Activated B cell treated with CpG ODN at 0.5 μM for 24 hours (primary cell): ENCODE data around the gene L3MBTL4. TPM values are rescaled to one million over a fixed set of nuclear protein-coding genes. Genes with fewer than 3 reads are reported as not detected.

Experiments
- ATAC-seq: fragments of 200-7000 bp; cut with Tn5 transposase; one replicate; pipeline ENCODE4 v1.10.0; 2021; ENCODE audit warnings: low read depth, mild to moderate bottlenecking, moderate library complexity
- CTCF ChIA-PET: fragments of 350-600 bp; sonication (Branson Sonifier 250); formaldehyde crosslinking; loops from one replicate; lab custom pipeline; 2021; ENCODE audit warnings: antibody characterized with exemption; lab: Charles Lee
- POLR2A ChIA-PET: fragments of 350-600 bp; sonication (Branson Sonifier 250); formaldehyde crosslinking; loops from one replicate; lab custom pipeline; 2021; ENCODE audit warnings: antibody characterized with exemption; lab: Charles Lee
- DNase-seq: peaks from one replicate; pipeline ENCODE4 v3.0.0; 2022
- H3K27ac Mint-ChIP-seq: one replicate; pipeline ENCODE4 v1.8.0; 2020; ENCODE audit warnings: mixed read lengths
- H3K27me3 Mint-ChIP-seq: one replicate; pipeline ENCODE4 v1.8.0; 2021; ENCODE audit warnings: mixed read lengths
- H3K36me3 Mint-ChIP-seq: one replicate; pipeline ENCODE4 v1.8.0; 2021; ENCODE audit warnings: low read depth, mixed read lengths
- H3K4me1 Mint-ChIP-seq: one replicate; pipeline ENCODE4 v1.8.0; 2021; ENCODE audit warnings: mixed read lengths
- H3K4me3 Mint-ChIP-seq: one replicate; pipeline ENCODE4 v1.8.0; 2020; ENCODE audit warnings: mild to moderate bottlenecking, mixed read lengths
- H3K9me3 Mint-ChIP-seq: one replicate; pipeline ENCODE4 v1.8.0; 2020; ENCODE audit warnings: mixed read lengths
- CTCF ChIP-seq: fragments of 200-600 bp; IDR thresholded peaks from one replicate; pipeline ENCODE4 v1.8.0; 2022; ENCODE audit warnings: antibody characterized with exemption, mild to moderate bottlenecking
- intact Hi-C: fragments of 100-400 bp; cut with micrococcal nuclease; formaldehyde crosslinking; loops from one replicate; pipeline ENCODE4 v1.15.1; 2024
- total RNA-seq: library from RNA; stranded (reverse); gene quantifications from 2 replicates; pipeline ENCODE4 v1.2.3, GENCODE V29; 2022

Gene L3MBTL4
- 10.6 and 12.3 TPM in 2 replicates for total RNA-seq

- peak within 1 kb of the TSS; percentile 83 for H3K27ac Mint-ChIP-seq
- DNase-seq (no peak), ATAC-seq (peak; percentile 65)
- TF ChIP-seq CTCF = no peak
- H3K4me1 Mint-ChIP-seq = peaks cover 30% of the 10 kb centered on the region
- no peaks in the 10 kb centered on the region for H3K9me3 Mint-ChIP-seq
- ChIA-PET POLR2A (no interaction called here), CTCF (no interaction called here)
- intact Hi-C loops = loop anchor here (2.0 to 10.0 kb wide), 3 partner anchors 440 to 1180 kb away; partner anchors contain the start of gene ZBTB14
- H3K4me3 Mint-ChIP-seq = peak within 1 kb of the TSS; percentile 85
- H3K27me3 Mint-ChIP-seq = peaks cover 8% of the 10 kb centered on the region
- peaks cover 3% of the 10 kb centered on the region for H3K36me3 Mint-ChIP-seq
Measured at GRCh38 chr18:6414723-6415417, at the start of gene L3MBTL4. L3MBTL4 (minus strand) TSS chr18:6414911; CDS start chr18:6311625, 103,286 bp downstream.

GRCh38 chr18:6452194-6452593 lies 37.5 kb upstream of the L3MBTL4 start:
- no peaks in the 10 kb centered on the region for H3K36me3 Mint-ChIP-seq
- ChIA-PET CTCF (no interaction called here), POLR2A (no interaction called here)
- H3K27me3 Mint-ChIP-seq = peaks cover 3% of the 10 kb centered on the region
- no peak for TF ChIP-seq CTCF
- DNase-seq (no peak), ATAC-seq (no peak)
- intact Hi-C loops = no loop called here
- H3K27ac Mint-ChIP-seq = no peak overlapping the region
- H3K4me1 Mint-ChIP-seq = no peaks in the 10 kb centered on the region
- H3K9me3 Mint-ChIP-seq = no peaks in the 10 kb centered on the region
- no peak overlapping the region for H3K4me3 Mint-ChIP-seq

GRCh38 chr18:6449213-6449612 lies 34.5 kb upstream of the L3MBTL4 start:
- no peak for TF ChIP-seq CTCF
- POLR2A ChIA-PET = interaction anchor here (0.7 kb wide), 1 partner anchor 574 kb away, joined by 7 read pairs; no protein-coding TSS in a partner anchor
- no peaks in the 10 kb centered on the region for H3K9me3 Mint-ChIP-seq
- CTCF ChIA-PET = no interaction called here
- ATAC-seq (no peak), DNase-seq (no peak)
- intact Hi-C loops = no loop called here
- no peaks in the 10 kb centered on the region for H3K4me1 Mint-ChIP-seq
- H3K4me3 Mint-ChIP-seq = no peak overlapping the region
- no peak overlapping the region for H3K27ac Mint-ChIP-seq
- H3K36me3 Mint-ChIP-seq = no peaks in the 10 kb centered on the region
- H3K27me3 Mint-ChIP-seq = peaks cover 1% of the 10 kb centered on the region

- Mint-ChIP-seq H3K27ac (no peak overlapping the region), H3K27me3 (peaks cover 14% of the 10 kb centered on the region), H3K4me1 (no peaks in the 10 kb centered on the region), H3K9me3 (no peaks in the 10 kb centered on the region), H3K4me3 (no peak overlapping the region), H3K36me3 (no peaks in the 10 kb centered on the region)
- ChIA-PET POLR2A (no interaction called here), CTCF (no interaction called here)
- intact Hi-C loops = no loop called here
- ATAC-seq (no peak), DNase-seq (no peak)
- TF ChIP-seq CTCF = no peak
Measured at GRCh38 chr18:6444466-6445228, 29.9 kb upstream of the L3MBTL4 start.

GRCh38 chr18:6441200-6441599 lies 26.5 kb upstream of the L3MBTL4 start:
- ATAC-seq (no peak), DNase-seq (no peak)
- no peaks in the 10 kb centered on the region for H3K4me1 Mint-ChIP-seq
- intact Hi-C loops = no loop called here
- ChIA-PET POLR2A (no interaction called here), CTCF (no interaction called here)
- no peak overlapping the region for H3K27ac Mint-ChIP-seq
- H3K36me3 Mint-ChIP-seq = no peaks in the 10 kb centered on the region
- no peaks in the 10 kb centered on the region for H3K9me3 Mint-ChIP-seq
- no peak for TF ChIP-seq CTCF
- peaks cover 15% of the 10 kb centered on the region for H3K27me3 Mint-ChIP-seq
- H3K4me3 Mint-ChIP-seq = no peak overlapping the region
